OCI-LY1 (cell line): ENCODE measurements around the gene SH2B3.
A peak's percentile ranks its signal among the peaks of the same experiment; 100 is the strongest.

Source experiments
- H2AFZ ChIP-seq: fragments of 200-600 bp; sonication (generic), shearing (Covaris generic); 2 replicates; pipeline ENCODE4 v1.6.0; 2014; ENCODE audit warnings: antibody characterized with exemption, mild to moderate bottlenecking, low read length
- H3F3A ChIP-seq: fragments of 200-600 bp; sonication (generic), shearing (Covaris generic); 2 replicates; pipeline ENCODE4 v1.6.0; 2014; ENCODE audit warnings: mild to moderate bottlenecking, antibody characterized with exemption, low read length, moderate library complexity; ENCODE audit not compliant: insufficient read depth
- H3K27ac ChIP-seq: fragments of 200-600 bp; sonication (generic); 2 replicates; pipeline ENCODE4 v1.5.1; 2014; ENCODE audit warnings: low read length, mixed run types, mild to moderate bottlenecking, low read depth; ENCODE audit not compliant: poor library complexity, severe bottlenecking
- H3K27me3 ChIP-seq: fragments of 200-600 bp; sonication (generic); 2 replicates; pipeline ENCODE4 v1.6.0; 2014; ENCODE audit warnings: antibody characterized with exemption, mild to moderate bottlenecking, low read length, moderate library complexity; ENCODE audit not compliant: insufficient read depth
- H3K36me3 ChIP-seq: fragments of 200-600 bp; sonication (generic); 2 replicates; pipeline ENCODE4 v1.6.1; 2014; ENCODE audit warnings: mild to moderate bottlenecking, antibody characterized with exemption, low read length, moderate library complexity, mixed read lengths; ENCODE audit not compliant: insufficient read depth
- H3K4me1 ChIP-seq: fragments of 200-600 bp; sonication (generic); 2 replicates; pipeline ENCODE4 v1.5.1; 2014; ENCODE audit warnings: mild to moderate bottlenecking, low read length, moderate library complexity; ENCODE audit not compliant: insufficient read depth, severe bottlenecking
- H3K4me2 ChIP-seq: fragments of 200-600 bp; sonication (generic), shearing (Covaris generic); 2 replicates; pipeline ENCODE4 v1.6.1; 2014; ENCODE audit warnings: low read length
- H3K4me3 ChIP-seq: fragments of 200-600 bp; sonication (generic); 2 replicates; pipeline ENCODE4 v1.5.1; 2014; ENCODE audit warnings: low read length, low read depth, mild to moderate bottlenecking, mixed read lengths; ENCODE audit not compliant: poor library complexity, severe bottlenecking
- H3K79me2 ChIP-seq: fragments of 200-600 bp; shearing (Covaris generic); 2 replicates; pipeline ENCODE4 v1.6.1; 2016; ENCODE audit warnings: mixed run types, low read length, mixed read lengths; ENCODE audit not compliant: insufficient read depth
- H3K9ac ChIP-seq: fragments of 200-600 bp; sonication (generic), shearing (Covaris generic); 2 replicates; pipeline ENCODE4 v1.6.1; 2014; ENCODE audit warnings: mild to moderate bottlenecking, low read length, mixed read lengths
- H3K9me2 ChIP-seq: fragments of 200-600 bp; sonication (generic), shearing (Covaris generic); 2 replicates; pipeline ENCODE4 v1.6.1; 2014; ENCODE audit warnings: low read depth, mild to moderate bottlenecking, low read length, mixed read lengths
- H3K9me3 ChIP-seq: fragments of 200-600 bp; shearing (Covaris generic); 2 replicates; pipeline ENCODE4 v1.6.1; 2014; ENCODE audit warnings: low read length, mixed read lengths
- H4K20me1 ChIP-seq: fragments of 200-600 bp; sonication (generic), shearing (Covaris generic); 2 replicates; pipeline ENCODE4 v1.6.0; 2016; ENCODE audit warnings: mild to moderate bottlenecking, low read length; ENCODE audit not compliant: insufficient read depth
- CTCF ChIP-seq: fragments of 200-600 bp; sonication (generic), shearing (Covaris generic); IDR thresholded peaks from 2 replicates; pipeline ENCODE4 v1.5.1; 2017; ENCODE audit warnings: mild to moderate bottlenecking, antibody characterized with exemption, low read length, moderate library complexity, mixed read lengths
- EZH2 ChIP-seq: fragments of 200-600 bp; sonication (generic), shearing (Covaris generic); IDR thresholded peaks from 2 replicates; pipeline ENCODE4 v1.8.0; 2017; ENCODE audit warnings: borderline replicate concordance, mixed run types, mild to moderate bottlenecking, antibody characterized with exemption, low read length, moderate library complexity, mixed read lengths

The SH2B3 gene

DNA sequence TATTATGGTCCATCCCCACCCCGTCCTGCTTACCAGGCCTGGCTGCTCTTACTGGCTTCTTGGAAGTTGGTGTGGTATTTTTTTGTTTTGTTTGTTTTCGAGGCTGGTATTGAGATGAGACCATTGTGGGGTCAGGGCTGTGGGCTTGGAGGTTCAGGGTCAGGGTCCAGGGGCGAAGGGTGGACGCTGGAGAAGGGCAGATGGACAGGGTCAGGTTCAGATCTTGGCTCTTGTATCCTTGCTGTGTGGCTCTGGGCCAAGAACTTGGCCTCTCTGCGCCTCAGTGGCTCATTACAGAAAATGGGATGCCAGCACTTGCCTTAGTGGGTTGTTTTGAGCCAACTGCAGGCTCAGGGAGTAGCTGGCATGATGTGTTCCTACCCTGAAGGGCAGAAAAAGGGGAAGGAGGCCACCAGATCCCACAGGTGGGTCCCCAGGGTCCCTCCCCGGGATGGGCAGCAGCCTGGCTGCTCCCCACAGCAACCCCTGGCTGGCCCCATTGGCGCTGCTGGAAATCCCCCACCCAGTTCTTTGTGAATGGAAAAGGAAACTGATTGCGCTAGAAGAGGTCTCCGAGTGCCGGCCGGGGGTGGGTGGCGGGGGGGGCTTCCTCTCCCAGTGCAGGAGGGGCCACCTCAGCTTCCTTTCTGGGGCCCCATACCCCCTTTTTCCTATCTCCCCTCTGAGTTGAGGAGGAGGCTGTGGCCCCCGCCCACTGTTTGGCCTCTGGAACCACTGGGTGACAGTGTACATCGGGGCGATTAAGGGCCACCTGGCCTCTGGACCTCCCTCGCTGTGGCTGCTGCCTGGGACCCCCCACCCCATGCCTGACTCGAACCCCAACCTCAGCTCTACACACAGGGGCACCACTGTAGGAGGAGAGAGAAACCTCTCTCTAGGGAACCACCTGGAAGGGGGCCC is 25.0 kb downstream of the SH2B3 start:
- H3K27me3 ChIP-seq = no peaks in the 10 kb centered on the region
- no peak overlapping the region for H2AFZ ChIP-seq
- TF ChIP-seq EZH2 (no peak), CTCF (no peak)
- no peak overlapping the region for H3K9ac ChIP-seq
- no peaks in the 10 kb centered on the region; the same call in 1 of the 2 replicates for H3K36me3 ChIP-seq
- H3K4me3 ChIP-seq = no peak overlapping the region
- H3K79me2 ChIP-seq = no peaks in the 10 kb centered on the region
- H3K27ac ChIP-seq = no peak overlapping the region
- no peaks in the 10 kb centered on the region for H4K20me1 ChIP-seq
- H3K4me2 ChIP-seq = no peak overlapping the region
- H3K9me3 ChIP-seq = no peaks in the 10 kb centered on the region
- no peaks in the 10 kb centered on the region for H3F3A ChIP-seq
- no peaks in the 10 kb centered on the region for H3K9me2 ChIP-seq
- H3K4me1 ChIP-seq = peaks cover 16% of the 10 kb centered on the region

DNA sequence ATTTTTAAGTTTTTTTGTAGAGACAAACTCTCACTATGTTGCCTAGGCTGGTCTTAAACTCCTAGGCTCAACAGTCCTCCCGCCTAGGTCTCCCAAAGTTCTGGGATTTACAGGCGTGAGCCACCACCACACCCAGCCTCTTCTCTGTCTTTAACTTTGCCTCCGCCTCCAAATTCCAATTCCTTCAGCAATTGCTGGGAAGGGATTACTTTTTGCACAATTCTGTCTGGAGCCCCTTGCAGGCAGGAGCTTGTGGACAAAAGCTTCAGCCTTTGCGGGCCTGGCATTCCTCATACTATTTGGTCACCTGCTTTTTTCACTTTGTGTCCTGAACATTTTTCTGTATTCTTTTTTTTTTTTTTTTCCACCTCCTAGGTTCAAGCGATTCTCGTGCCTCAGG is 26.0 kb downstream of the SH2B3 start:
- Histone ChIP-seq H2AFZ (no peak overlapping the region), H3K36me3 (no peaks in the 10 kb centered on the region; the same call in 1 of the 2 replicates), H3K9me3 (no peaks in the 10 kb centered on the region), H4K20me1 (no peaks in the 10 kb centered on the region), H3K4me3 (no peak overlapping the region), H3K27me3 (no peaks in the 10 kb centered on the region), H3K4me2 (no peak overlapping the region), H3K79me2 (no peaks in the 10 kb centered on the region), H3K27ac (no peak overlapping the region), H3K9me2 (no peaks in the 10 kb centered on the region), H3F3A (no peaks in the 10 kb centered on the region), H3K9ac (no peak overlapping the region), H3K4me1 (peaks cover 16% of the 10 kb centered on the region)
- TF ChIP-seq CTCF (no peak), EZH2 (no peak)

- H3K36me3 ChIP-seq = no peaks in the 10 kb centered on the region; the same call in 1 of the 2 replicates
- H3K27ac ChIP-seq = no peak overlapping the region
- no peaks in the 10 kb centered on the region for H3K79me2 ChIP-seq
- no peaks in the 10 kb centered on the region for H4K20me1 ChIP-seq
- H2AFZ ChIP-seq = no peak overlapping the region
- H3K9me3 ChIP-seq = no peaks in the 10 kb centered on the region
- H3K4me1 ChIP-seq = peaks cover 23% of the 10 kb centered on the region
- TF ChIP-seq EZH2 (no peak), CTCF (no peak)
- H3F3A ChIP-seq = no peaks in the 10 kb centered on the region
- H3K27me3 ChIP-seq = no peaks in the 10 kb centered on the region
- 0 out of 2 replicates have a peak overlapping the region, but pooled peaks have one; percentile 17 for H3K4me2 ChIP-seq
- no peak overlapping the region for H3K9ac ChIP-seq
- H3K9me2 ChIP-seq = no peaks in the 10 kb centered on the region
- no peak overlapping the region for H3K4me3 ChIP-seq
Observed at GRCh38 chr12:111434049-111434448, 28.3 kb downstream of the SH2B3 start.
